Skeletal muscle satellite cell (primary cell): ENCODE measurements around the gene NDEL1.
A peak's percentile ranks its signal among the peaks of the same experiment; 100 is the strongest.

Source experiments
- H3K27me3 ChIP-seq: 2 replicates; pipeline ENCODE4 v1.7.0; 2013; ENCODE audit warnings: low read length; ENCODE audit not compliant: control insufficient read depth, insufficient read depth
- H3K36me3 ChIP-seq: 2 replicates; pipeline ENCODE4 v1.7.0; 2013; ENCODE audit warnings: mild to moderate bottlenecking, control low read depth, low read length; ENCODE audit not compliant: insufficient read depth
- H3K4me1 ChIP-seq: 2 replicates; pipeline ENCODE4 v1.7.0; 2013; ENCODE audit warnings: low read length; ENCODE audit not compliant: control insufficient read depth, insufficient read depth
- H3K4me2 ChIP-seq: 2 replicates; pipeline ENCODE4 v1.7.0; 2013; ENCODE audit warnings: mild to moderate bottlenecking, low read length
- H3K4me3 ChIP-seq: 2 replicates; pipeline ENCODE4 v1.7.0; 2013; ENCODE audit warnings: low read length
- H3K9ac ChIP-seq: 2 replicates; pipeline ENCODE4 v1.7.0; 2013; ENCODE audit warnings: mild to moderate bottlenecking, low read depth, low read length, moderate library complexity
- H3K9me3 ChIP-seq: replicated peaks from 2 replicates; pipeline ENCODE4 v1.7.0; 2013; ENCODE audit warnings: mild to moderate bottlenecking, control low read depth, low read length

Gene NDEL1

DNA sequence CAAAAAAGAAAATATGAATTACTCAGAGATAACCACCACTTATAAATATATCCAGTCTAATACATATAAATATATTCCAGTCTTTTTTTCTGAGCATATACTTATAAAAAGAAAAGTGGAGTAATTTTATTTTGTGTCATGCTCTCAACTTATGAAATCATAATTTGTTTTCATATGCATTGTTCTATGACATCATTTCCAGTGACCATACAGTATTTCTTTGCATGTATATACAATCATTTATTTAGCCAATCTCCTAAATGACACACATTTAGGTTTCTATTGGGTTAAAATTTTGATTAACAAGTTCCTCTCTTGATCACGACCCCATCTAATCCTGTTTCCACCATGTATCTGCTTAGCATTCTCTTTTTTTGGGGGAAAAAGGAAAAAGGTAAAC, 16.4 kb upstream of the NDEL1 start:
- Histone ChIP-seq H3K4me3 (no peak overlapping the region), H3K4me2 (no peak overlapping the region), H3K4me1 (peaks cover 9% of the 10 kb centered on the region), H3K9ac (no peak overlapping the region), H3K27me3 (peaks cover 29% of the 10 kb centered on the region), H3K9me3 (no peaks in the 10 kb centered on the region), H3K36me3 (no peaks in the 10 kb centered on the region)

DNA sequence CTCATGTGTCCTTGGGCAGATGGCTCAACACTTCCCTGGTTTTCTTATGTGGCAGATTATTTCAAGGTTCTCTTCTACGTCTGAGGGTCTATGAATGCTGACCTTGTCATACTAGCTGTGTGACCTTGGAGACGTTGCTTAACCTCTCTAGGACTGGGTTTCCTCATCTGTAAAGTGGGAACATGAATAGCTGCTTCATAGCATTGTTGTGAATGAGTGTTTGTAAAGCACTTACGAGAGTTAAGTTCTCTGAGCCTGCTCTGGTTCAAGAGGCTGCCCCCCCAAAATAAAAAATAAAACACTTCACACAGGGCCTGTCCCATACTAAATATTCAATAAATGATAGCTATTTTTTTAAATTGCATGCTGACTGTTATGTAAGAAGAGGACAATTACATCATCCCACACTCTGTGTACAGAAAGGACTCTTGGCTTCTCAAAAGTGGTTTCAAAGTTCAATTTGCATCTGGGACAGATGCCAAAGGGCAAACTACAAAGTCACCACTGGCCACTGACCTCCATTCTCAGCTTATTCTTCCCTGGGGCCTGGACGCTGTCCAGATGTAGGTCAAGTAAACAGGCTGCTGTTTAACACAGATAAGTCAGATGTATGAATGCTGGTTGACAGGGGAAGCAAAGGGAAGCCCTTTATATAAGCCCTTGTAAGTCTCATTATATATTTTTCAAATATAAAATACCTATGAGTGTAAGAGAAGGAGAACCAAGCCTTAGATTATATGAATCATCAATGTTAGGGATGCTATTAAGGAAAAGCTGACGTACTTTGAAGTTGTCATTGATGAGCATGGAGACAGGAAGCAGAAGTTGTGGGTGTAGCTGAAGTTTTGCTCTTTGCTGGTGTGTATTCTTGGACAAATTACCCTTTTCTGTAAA, 15.4 kb upstream of the NDEL1 start:
- Histone ChIP-seq H3K4me3 (no peak overlapping the region), H3K4me1 (peaks cover 9% of the 10 kb centered on the region), H3K4me2 (no peak overlapping the region), H3K9me3 (no peaks in the 10 kb centered on the region), H3K9ac (no peak overlapping the region), H3K36me3 (no peaks in the 10 kb centered on the region), H3K27me3 (peaks cover 32% of the 10 kb centered on the region)

- Histone ChIP-seq H3K4me1 (peaks cover 9% of the 10 kb centered on the region), H3K4me2 (no peak overlapping the region), H3K4me3 (no peak overlapping the region), H3K27me3 (peaks cover 31% of the 10 kb centered on the region), H3K36me3 (no peaks in the 10 kb centered on the region), H3K9me3 (no peaks in the 10 kb centered on the region), H3K9ac (no peak overlapping the region)
Observed at GRCh38 chr17:8421571-8421970, 14.1 kb upstream of the NDEL1 start.

DNA sequence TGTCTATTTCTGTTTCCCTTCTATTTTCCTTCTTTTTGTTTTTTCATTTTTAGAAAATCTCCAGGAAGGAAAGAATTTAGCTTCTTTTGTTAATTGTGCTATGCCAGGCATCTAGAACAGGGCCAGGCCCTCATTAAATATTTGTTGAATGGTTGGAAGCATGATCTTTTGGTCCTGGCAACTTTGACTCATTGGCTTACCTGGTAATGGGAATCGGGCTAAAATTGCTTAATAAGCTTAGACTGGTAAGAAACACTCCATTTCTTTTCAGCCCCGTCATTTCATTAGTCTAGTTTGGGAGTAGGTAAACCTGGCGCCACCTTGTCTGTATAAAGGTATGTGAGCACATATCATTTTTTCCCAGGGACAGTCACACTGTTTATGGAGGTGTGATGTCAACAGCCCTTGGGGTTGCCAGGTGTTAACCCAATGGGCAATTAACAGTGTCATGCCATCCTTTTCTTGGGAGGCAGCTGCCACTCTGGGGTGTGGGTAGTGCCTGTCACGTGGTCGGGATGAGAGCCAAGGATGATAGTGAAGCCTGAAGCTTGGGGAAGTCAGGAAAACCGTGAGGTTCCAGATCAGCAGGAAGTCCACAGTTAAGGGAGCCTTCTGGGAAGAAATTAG, 9.5 kb upstream of the NDEL1 start:
- H3K4me2 ChIP-seq = no peak overlapping the region
- no peak overlapping the region for H3K9ac ChIP-seq
- no peak overlapping the region for H3K4me3 ChIP-seq
- no peaks in the 10 kb centered on the region for H3K36me3 ChIP-seq
- peaks cover 8% of the 10 kb centered on the region for H3K4me1 ChIP-seq
- H3K27me3 ChIP-seq = peaks cover 17% of the 10 kb centered on the region
- H3K9me3 ChIP-seq = no peaks in the 10 kb centered on the region

GRCh38 chr17:8426802-8427201, 8.9 kb upstream of the NDEL1 start:
- H3K9ac ChIP-seq = no peak overlapping the region
- peaks cover 12% of the 10 kb centered on the region for H3K4me1 ChIP-seq
- no peak overlapping the region for H3K4me2 ChIP-seq
- no peaks in the 10 kb centered on the region for H3K36me3 ChIP-seq
- no peak overlapping the region for H3K4me3 ChIP-seq
- H3K9me3 ChIP-seq = no peaks in the 10 kb centered on the region
- peaks cover 17% of the 10 kb centered on the region for H3K27me3 ChIP-seq

DNA sequence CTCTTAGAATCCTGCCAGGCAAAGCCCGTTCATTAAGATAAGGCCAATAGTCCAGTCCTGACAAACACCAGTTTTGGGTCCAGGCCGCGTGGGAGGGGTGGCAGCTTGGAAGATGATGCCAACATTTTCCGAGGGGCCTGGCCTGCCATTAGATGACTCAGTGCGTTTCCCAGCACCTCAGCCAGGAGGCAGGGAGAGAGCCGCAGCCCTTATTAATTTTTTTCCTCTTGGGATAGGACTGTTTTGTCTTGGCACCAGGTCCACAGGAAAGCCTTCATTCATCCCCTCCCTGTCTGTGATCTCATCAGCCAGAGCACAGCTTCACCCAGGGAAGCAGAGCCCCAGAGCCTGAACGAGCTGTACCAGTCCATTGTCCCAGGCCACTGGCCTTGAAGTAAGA, 4.7 kb upstream of the NDEL1 start:
- H3K9ac ChIP-seq = no peak overlapping the region
- peaks cover 15% of the 10 kb centered on the region for H3K4me1 ChIP-seq
- H3K27me3 ChIP-seq = peaks cover 3% of the 10 kb centered on the region
- H3K4me3 ChIP-seq = no peak overlapping the region
- peak overlapping the region; percentile 5 for H3K4me2 ChIP-seq
- no peaks in the 10 kb centered on the region for H3K36me3 ChIP-seq
- H3K9me3 ChIP-seq = no peaks in the 10 kb centered on the region

- H3K9ac ChIP-seq = peak overlapping the region; percentile 100
- peaks cover 12% of the 10 kb centered on the region for H3K4me1 ChIP-seq
Observed at GRCh38 chr17:8436169-8436843, 622 bp downstream of the NDEL1 start.

GRCh38 chr17:8436844-8437171, 1.1 kb downstream of the NDEL1 start:
- peak overlapping the region; percentile 95 for H3K4me3 ChIP-seq
- peak overlapping the region; percentile 100 for H3K9ac ChIP-seq
- H3K9me3 ChIP-seq = no peaks in the 10 kb centered on the region
- H3K4me2 ChIP-seq = peak overlapping the region; percentile 86
- H3K4me1 ChIP-seq = peaks cover 14% of the 10 kb centered on the region
- peaks cover 20% of the 10 kb centered on the region for H3K36me3 ChIP-seq
- H3K27me3 ChIP-seq = no peaks in the 10 kb centered on the region

More at GRCh38 chr17:8436169-8436843, 622 bp downstream of the NDEL1 start:
- Histone ChIP-seq H3K4me2 (peak overlapping the region; percentile 86), H3K9me3 (no peaks in the 10 kb centered on the region), H3K4me3 (peak overlapping the region; percentile 95), H3K36me3 (peaks cover 18% of the 10 kb centered on the region), H3K27me3 (no peaks in the 10 kb centered on the region)

DNA sequence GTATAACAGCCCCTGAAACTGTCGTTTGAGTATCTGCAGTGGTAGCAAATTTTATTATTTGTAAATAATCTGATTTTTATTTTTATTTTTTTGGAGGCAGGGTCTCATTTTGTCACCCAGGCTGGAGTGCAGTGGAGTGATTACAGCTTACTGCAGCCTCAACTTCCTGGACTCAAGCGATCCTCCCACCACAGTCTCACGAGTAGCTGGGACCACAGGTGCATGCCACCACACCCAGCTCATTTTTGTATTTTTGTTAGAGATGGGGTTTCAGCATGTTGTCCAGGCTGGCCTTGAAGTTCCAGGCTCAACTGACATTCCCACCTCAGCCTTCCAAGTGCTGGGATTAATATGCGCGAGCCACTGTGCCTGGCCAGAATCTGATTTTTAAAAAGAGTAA, 2.8 kb downstream of the NDEL1 start:
- Histone ChIP-seq H3K4me3 (no peak overlapping the region), H3K4me1 (peaks cover 15% of the 10 kb centered on the region), H3K27me3 (no peaks in the 10 kb centered on the region), H3K9me3 (no peaks in the 10 kb centered on the region), H3K36me3 (peaks cover 23% of the 10 kb centered on the region), H3K9ac (no peak overlapping the region), H3K4me2 (no peak overlapping the region)

DNA sequence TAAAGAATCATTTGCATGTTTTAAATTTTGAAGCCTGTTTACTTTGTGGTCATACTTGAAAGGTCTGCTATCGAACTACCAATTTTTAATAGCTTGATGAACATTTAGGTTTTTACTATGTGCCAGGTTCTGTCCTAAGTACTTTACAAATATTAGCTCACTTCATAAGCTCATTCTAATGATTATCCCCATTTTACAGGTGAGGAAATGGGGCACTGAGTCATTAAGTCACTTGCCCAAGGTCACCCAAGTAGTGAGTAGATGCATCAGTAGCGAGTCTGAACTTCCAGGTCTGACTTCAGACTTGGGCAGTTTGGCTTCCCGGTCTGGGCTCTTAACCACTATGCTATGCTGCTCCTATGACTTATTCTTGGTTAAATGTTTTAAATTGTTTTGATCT, 4.0 kb downstream of the NDEL1 start:
- H3K4me1 ChIP-seq = peaks cover 15% of the 10 kb centered on the region
- H3K9me3 ChIP-seq = no peaks in the 10 kb centered on the region
- peaks cover 33% of the 10 kb centered on the region for H3K36me3 ChIP-seq

GRCh38 chr17:8441690-8442089, 6.0 kb downstream of the NDEL1 start:
- H3K4me3 ChIP-seq = no peak overlapping the region
- no peak overlapping the region for H3K4me2 ChIP-seq
- no peaks in the 10 kb centered on the region for H3K27me3 ChIP-seq
- no peak overlapping the region for H3K9ac ChIP-seq
- no peaks in the 10 kb centered on the region for H3K9me3 ChIP-seq
- peaks cover 50% of the 10 kb centered on the region for H3K36me3 ChIP-seq
- H3K4me1 ChIP-seq = peaks cover 12% of the 10 kb centered on the region

More for the DNA sequence above, 4.0 kb downstream of the NDEL1 start:
- no peaks in the 10 kb centered on the region for H3K27me3 ChIP-seq
- H3K4me3 ChIP-seq = no peak overlapping the region
- no peak overlapping the region for H3K9ac ChIP-seq
- no peak overlapping the region for H3K4me2 ChIP-seq
